Astrocyte of the cerebellum (primary cell): ENCODE results near the gene CDH22.

Source experiments
- DNase-seq: peaks from one replicate; pipeline ENCODE4 v3.0.0-alpha.2; 2011; ENCODE audit warnings: low read depth
- H3K4me3 ChIP-seq: 2 replicates; pipeline ENCODE4 v1.5.1; 2011; ENCODE audit warnings: mild to moderate bottlenecking, low read depth, low read length, moderate library complexity
- CTCF ChIP-seq: IDR thresholded peaks from 2 replicates; pipeline ENCODE4 v1.5.1; 2012; ENCODE audit warnings: low read length, low read depth, moderate library complexity, mild to moderate bottlenecking; ENCODE audit errors: missing control alignments
- in situ Hi-C: cut with HindIII; loops from 2 replicates; pipeline ENCODE4 v1.10.0; 2017; ENCODE audit warnings: low sequenced_read_pairs

The CDH22 gene

GRCh38 chr20:46206025-46206424 lies 102.3 kb downstream of the CDH22 start:
- in situ Hi-C loops, result no loop called here
- TF ChIP-seq CTCF, result no peak
- no peak for DNase-seq
- H3K4me3 ChIP-seq, result no peak overlapping the region

DNA sequence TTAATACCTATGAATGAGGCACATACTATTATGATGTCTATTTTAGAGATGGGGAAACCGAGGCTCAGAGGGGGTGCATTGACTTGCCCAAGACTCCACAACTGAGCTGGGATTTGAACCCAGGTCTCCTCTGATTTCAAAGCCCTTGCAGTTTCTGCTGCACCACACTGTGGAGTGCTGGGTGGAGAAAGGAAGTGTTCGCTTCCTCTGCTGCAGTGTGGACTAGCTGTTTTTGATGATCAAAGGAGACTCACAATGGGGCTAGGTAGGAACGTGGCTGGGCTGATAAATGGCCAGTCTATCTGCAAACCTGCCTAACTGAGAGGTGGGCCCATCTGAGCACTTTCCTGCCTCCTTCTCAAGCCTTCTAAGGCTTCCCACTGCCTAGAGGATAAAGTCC lies 102.9 kb downstream of the CDH22 start:
- TF ChIP-seq CTCF, result no peak
- in situ Hi-C loops, result no loop called here

GRCh38 chr20:46204594-46205186 lies 103.6 kb downstream of the CDH22 start:
- H3K4me3 ChIP-seq, result no peak overlapping the region
- no peak for DNase-seq
- in situ Hi-C loops, result no loop called here
- no peak for TF ChIP-seq CTCF

More for the DNA sequence above, 102.9 kb downstream of the CDH22 start:
- DNase-seq, result no peak
- no peak overlapping the region for H3K4me3 ChIP-seq

GRCh38 chr20:46203510-46203837 lies 104.8 kb downstream of the CDH22 start:
- no peak overlapping the region for H3K4me3 ChIP-seq
- no peak for DNase-seq
- TF ChIP-seq CTCF, result no peak
- in situ Hi-C loops, result no loop called here

DNA sequence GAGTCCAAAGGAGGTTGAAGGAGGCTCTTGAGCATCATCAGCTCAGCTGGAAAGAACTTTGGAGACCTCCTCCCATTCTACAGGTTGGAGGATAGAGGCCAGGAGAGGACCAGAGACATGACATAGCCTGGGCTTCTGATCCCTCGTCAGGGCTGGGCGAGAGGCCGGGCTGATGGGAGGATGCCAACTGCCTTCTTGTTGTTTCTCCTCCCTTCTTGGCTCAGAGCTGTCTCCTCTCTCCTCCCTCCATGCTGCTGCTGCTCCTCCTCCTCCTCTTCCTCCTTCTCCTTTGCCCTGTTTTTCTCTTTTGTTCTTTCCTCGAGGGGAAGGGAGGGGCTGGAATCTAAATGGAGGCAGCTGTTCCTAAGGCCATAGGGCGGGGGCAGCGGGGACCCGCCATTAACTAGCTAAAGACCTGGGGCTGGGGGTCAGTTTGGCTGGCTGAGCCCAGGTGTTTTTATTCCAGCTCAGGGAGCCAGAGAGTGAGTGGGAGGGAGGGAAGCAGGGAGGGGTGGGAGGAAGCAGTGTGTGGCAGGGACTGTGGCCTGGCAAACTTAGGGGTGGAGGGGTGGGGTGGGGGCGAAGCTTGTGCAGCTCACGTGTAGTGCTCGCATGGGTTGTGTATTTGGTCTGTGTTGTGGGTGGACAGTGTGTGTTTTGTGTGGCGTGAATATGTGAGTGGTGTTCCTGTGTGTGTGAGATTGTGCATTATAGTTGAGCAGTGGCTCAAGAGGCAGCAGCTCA lies 105.4 kb downstream of the CDH22 start:
- no peak overlapping the region for H3K4me3 ChIP-seq
- in situ Hi-C loops, result no loop called here
- no peak for DNase-seq
- no peak for TF ChIP-seq CTCF

DNA sequence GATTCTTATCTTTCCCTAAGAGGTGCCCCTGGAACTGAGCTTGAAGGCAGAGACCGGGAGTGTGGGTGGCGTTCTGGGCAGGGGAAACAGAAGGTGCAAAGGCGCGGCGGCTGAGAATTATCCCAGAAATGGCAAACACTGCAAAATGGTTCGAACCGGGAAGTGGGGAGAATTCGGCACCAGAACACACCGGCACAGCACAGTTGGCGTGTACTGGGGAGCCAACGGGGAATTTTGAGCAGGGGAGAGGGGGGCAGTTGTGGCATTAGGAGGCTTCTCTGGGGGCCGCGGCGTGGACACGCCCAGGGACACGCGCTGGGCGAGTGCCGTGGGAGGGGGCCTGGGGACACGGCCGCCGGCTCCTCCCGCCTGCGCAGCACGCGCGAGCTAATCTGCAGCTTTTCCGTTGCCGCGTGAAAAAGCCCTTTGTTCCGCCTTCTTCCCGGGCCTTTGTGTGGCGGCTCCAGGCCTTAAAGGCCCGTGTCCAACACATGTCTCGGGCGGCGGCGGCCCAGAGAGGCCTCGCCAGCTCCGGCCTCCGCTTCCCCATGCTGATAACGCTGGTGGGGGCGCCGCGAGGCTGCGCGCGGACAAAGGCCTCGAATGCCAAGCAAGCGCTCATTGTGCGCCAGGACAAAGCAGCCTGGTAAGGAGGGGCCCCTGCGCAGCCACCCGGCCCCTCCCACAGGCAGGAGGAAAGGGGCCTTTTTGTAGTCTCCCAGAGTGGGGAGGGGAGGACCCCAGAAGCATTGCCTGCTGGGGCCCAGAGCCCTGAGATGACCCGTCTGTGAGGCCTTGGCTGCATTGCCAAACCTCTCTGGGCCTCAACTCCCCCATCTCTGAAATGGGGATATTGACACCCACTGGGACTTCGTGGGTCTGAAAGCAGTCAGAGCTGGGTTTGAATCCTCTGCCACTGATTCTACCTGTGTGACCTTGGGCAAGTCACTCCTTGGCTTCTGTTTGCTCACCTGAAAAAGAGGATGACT lies 107.4 kb downstream of the CDH22 start:
- in situ Hi-C loops, result no loop called here
- DNase-seq, result no peak
- no peak overlapping the region for H3K4me3 ChIP-seq
- no peak for TF ChIP-seq CTCF
